IPS-18a (cell line): Measurements from ENCODE around the gene METTL25B.

Experiments used
- H3K27ac ChIP-seq: one replicate; pipeline ENCODE4 v1.5.1; 2013; ENCODE audit warnings: low read length
- H3K27me3 ChIP-seq: one replicate; pipeline ENCODE4 v1.6.1; 2013; ENCODE audit warnings: mild to moderate bottlenecking, low read length; ENCODE audit not compliant: control insufficient read depth, insufficient read depth
- H3K36me3 ChIP-seq: one replicate; pipeline ENCODE4 v1.6.1; 2013; ENCODE audit warnings: low read depth, low read length; ENCODE audit not compliant: control insufficient read depth
- H3K4me1 ChIP-seq: one replicate; pipeline ENCODE4 v1.6.1; 2013; ENCODE audit warnings: low read depth, low read length; ENCODE audit not compliant: control insufficient read depth
- H3K4me3 ChIP-seq: one replicate; pipeline ENCODE4 v1.5.1; 2013; ENCODE audit warnings: low read length
- H3K9ac ChIP-seq: one replicate; pipeline ENCODE4 v1.6.1; 2013; ENCODE audit warnings: mild to moderate bottlenecking, low read length, moderate library complexity
- H3K9me3 ChIP-seq: one replicate; pipeline ENCODE4 v1.6.1; 2013; ENCODE audit warnings: low read depth, low read length; ENCODE audit not compliant: control insufficient read depth

Gene METTL25B

DNA sequence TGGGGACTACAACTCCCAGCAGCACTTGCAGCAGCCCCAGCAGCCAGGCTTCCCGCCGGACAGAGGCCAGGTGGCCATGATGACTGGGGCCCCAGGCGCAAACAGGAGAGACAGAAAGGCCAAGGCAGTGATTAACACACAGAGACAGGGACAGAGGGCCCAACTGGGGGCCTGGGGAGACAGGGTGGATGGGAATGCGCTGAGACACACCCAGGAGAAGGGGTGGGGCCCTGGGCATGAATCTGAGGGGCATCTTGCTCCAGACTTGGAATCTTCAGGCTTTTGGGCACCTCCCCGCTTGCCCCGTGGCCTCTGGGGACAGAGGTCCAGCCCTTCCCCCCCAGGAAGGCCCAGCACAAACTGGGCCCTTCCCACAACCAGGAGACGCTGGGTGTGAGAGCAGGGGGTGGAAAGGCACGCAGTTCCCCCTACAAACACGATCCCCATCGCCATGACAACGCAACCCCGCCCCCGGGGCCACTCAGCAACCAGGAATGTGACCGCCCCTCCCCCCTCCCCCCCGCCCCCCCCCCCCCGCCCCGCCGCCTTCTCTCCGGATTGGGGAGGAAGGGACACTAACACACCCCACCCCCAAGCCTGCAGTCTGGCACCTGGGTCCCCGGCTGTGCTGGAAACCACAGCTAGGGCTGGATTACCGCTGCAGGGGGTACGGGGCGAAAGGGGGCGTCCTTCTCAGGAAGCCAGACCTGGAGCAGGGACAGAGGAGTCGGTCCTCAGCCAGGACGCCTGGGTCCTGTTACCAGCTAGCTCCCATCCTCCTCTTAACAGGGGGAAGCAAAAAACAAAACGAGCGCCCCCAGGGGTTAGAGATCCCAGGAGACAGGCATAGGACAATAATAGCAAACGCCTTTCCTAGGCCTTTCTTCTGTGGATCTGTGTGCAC lies 18.7 kb downstream of the METTL25B start:
- peak overlapping the region; percentile 100 for H3K4me3 ChIP-seq
- peaks cover 45% of the 10 kb centered on the region for H3K4me1 ChIP-seq
- no peaks in the 10 kb centered on the region for H3K27me3 ChIP-seq
- H3K9ac ChIP-seq: peak overlapping the region; percentile 100
- H3K36me3 ChIP-seq: peaks cover 21% of the 10 kb centered on the region
- peak overlapping the region; percentile 100 for H3K27ac ChIP-seq
- no peaks in the 10 kb centered on the region for H3K9me3 ChIP-seq

DNA sequence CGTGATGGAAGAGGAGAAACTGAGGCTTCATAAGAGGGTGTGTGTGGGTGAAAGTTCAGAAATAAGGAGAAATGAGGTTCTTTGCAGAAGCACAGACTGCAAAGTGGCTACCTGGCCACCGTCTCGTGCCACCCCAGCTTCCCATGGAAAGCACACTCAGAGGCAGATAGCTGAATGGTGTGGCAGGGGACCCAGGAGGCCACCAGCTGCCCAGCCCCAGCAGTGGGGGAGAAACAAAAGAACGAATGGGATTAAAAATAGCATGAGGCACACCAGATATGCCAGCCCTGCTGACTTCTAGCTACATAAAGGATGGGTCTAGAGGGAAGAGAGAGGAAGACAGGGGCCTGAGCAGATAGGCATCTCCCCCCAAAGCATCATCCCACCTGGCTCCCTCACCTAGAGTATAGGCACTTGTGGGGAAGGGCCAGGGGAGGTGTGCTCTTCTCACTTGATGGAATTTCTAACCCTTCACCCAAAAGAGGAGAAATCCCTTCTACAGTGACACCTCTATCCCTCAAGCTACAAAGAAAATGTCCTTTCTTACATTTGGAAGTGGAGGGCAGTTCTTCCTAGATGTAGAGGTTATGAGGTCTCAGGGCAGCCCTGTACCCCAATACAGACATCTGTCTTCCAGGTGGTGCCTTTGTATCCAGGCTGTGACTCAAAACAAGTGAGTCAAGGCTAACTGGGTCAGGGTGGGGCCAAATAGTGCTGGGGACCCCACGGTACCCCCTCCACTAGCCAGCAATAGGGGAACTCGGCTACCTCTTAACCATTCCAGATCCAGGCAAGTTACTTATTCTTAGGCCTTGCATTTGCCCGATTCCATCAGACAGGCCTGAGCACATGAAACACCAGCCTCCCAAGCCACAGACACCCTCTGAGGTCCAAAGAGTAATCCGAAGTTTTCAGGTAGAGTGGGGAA lies 19.7 kb downstream of the METTL25B start:
- H3K9ac ChIP-seq: peak overlapping the region; percentile 70
- no peaks in the 10 kb centered on the region for H3K27me3 ChIP-seq
- peaks cover 52% of the 10 kb centered on the region for H3K4me1 ChIP-seq
- peak overlapping the region; percentile 93 for H3K27ac ChIP-seq
- peaks cover 13% of the 10 kb centered on the region for H3K36me3 ChIP-seq
- H3K4me3 ChIP-seq: peak overlapping the region; percentile 100
- H3K9me3 ChIP-seq: no peaks in the 10 kb centered on the region

- H3K9me3 ChIP-seq: no peaks in the 10 kb centered on the region
- peak overlapping the region; percentile 100 for H3K4me3 ChIP-seq
- H3K9ac ChIP-seq: no peak overlapping the region
- H3K27me3 ChIP-seq: no peaks in the 10 kb centered on the region
- H3K4me1 ChIP-seq: peaks cover 54% of the 10 kb centered on the region
- peaks cover 5% of the 10 kb centered on the region for H3K36me3 ChIP-seq
- H3K27ac ChIP-seq: no peak overlapping the region
These were observed 20.6 kb downstream of the METTL25B start for GRCh38 chr1:156748670-156749418.

GRCh38 chr1:156749419-156750118 lies 21.3 kb downstream of the METTL25B start:
- Histone ChIP-seq H3K9me3 (no peaks in the 10 kb centered on the region), H3K27ac (no peak overlapping the region), H3K9ac (peak overlapping the region; percentile 99), H3K4me1 (peaks cover 54% of the 10 kb centered on the region), H3K36me3 (no peaks in the 10 kb centered on the region), H3K27me3 (no peaks in the 10 kb centered on the region), H3K4me3 (peak overlapping the region; percentile 100)

DNA sequence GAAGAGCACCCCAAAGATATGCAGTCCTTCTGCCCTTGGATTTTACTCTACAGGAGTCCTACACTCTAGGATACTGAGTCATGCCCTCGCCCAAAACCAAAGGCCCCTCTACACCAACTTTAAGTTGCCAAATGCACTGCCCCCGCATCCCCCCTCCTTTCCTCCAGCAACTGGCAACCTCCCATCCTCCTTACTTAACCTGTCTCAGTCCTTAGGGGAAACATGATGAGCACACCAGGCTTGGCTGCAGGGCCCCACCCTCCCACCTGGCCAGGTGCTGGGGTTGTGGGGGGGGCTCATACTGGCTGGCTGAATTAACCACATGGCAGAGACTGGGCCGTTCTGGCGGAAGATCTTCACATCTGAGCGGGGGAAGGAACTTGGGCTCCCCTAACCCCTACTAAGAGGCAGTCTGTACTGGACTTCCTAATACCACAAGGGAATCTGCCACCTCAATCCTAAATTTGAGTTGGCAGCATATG lies 22.0 kb downstream of the METTL25B start:
- Histone ChIP-seq H3K4me3 (peak overlapping the region; percentile 100), H3K27ac (peak overlapping the region; percentile 51), H3K36me3 (no peaks in the 10 kb centered on the region), H3K27me3 (no peaks in the 10 kb centered on the region), H3K4me1 (peaks cover 53% of the 10 kb centered on the region), H3K9me3 (no peaks in the 10 kb centered on the region), H3K9ac (peak overlapping the region; percentile 99)

DNA sequence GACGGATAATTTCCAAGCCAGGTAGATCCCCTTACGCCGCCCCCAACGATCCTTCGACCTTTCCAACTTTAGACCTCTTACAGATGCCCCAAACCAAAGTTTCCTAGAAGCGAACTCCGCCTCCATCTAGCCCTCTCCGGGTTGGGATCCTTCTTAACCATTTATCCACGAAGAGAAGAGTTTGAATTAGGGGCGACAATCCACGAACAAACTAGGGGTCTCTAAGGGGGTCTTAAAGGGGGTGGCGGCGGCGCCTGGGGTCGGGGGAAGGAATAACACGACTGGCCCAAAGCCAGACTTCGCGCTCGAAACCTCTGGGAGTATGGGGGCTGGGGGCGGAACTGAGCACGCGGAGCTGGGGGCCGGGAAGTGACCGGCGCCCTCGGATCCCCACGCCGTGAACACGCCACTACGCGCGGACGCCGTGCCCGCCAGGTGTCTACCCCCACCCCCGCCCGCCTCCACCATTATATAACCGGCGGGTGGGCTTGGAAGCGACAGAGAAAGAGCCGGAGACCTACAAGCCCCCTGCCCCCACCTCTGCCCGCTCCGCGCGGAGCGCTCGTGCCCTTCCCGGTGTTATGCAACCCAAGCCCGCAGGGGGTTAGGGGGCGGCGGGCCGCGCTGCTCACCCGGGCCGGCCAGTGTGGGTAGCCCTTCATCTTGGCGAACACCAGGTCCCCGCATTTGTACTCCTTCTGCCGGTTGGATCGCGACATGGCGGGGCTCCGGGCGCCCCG lies 22.6 kb downstream of the METTL25B start:
- H3K4me3 ChIP-seq: peak overlapping the region; percentile 100
- peak overlapping the region; percentile 99 for H3K9ac ChIP-seq
- no peaks in the 10 kb centered on the region for H3K36me3 ChIP-seq
- H3K27me3 ChIP-seq: no peaks in the 10 kb centered on the region
- peak overlapping the region; percentile 51 for H3K27ac ChIP-seq
- peaks cover 47% of the 10 kb centered on the region for H3K4me1 ChIP-seq
- no peaks in the 10 kb centered on the region for H3K9me3 ChIP-seq

DNA sequence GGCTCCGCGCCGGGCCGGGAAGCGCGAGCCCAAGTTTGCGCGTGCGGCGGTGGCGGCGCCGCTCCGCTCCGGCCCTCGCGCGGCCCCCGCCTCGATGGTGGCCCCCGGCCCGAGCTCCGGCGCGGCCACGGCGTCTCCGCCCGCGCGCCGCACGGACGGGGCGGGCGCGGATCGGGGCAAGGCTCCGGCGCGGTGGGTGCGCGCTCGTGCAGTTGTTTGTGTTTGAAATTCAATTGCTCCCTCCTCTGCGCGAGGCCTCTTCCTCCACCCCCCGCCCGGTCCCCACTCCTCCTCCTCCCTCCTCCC lies 23.1 kb downstream of the METTL25B start, which contains the start of gene HDGF:
Gene HDGF, minus strand, starts transcription at position 225 of the 306 bp plus-strand sequence. CDS start 246 bp downstream, outside the sequence.
- Histone ChIP-seq H3K9me3 (no peaks in the 10 kb centered on the region), H3K9ac (peak within 1 kb of the TSS; percentile 99), H3K4me3 (peak within 1 kb of the TSS; percentile 100), H3K4me1 (peaks cover 42% of the 10 kb centered on the region), H3K27me3 (no peaks in the 10 kb centered on the region), H3K27ac (peak within 1 kb of the TSS; percentile 96), H3K36me3 (no peaks in the 10 kb centered on the region)

- Histone ChIP-seq H3K4me3 (peak overlapping the region; percentile 100), H3K4me1 (peaks cover 41% of the 10 kb centered on the region), H3K27me3 (no peaks in the 10 kb centered on the region), H3K27ac (peak overlapping the region; percentile 96), H3K9me3 (no peaks in the 10 kb centered on the region), H3K36me3 (no peaks in the 10 kb centered on the region), H3K9ac (peak overlapping the region; percentile 99)
These were observed 23.6 kb downstream of the METTL25B start for GRCh38 chr1:156751757-156752481.

- H3K9me3 ChIP-seq: no peaks in the 10 kb centered on the region
- no peaks in the 10 kb centered on the region for H3K27me3 ChIP-seq
- no peak overlapping the region for H3K27ac ChIP-seq
- peaks cover 33% of the 10 kb centered on the region for H3K4me1 ChIP-seq
- H3K4me3 ChIP-seq: peak overlapping the region; percentile 100
- peak overlapping the region; percentile 99 for H3K9ac ChIP-seq
- no peaks in the 10 kb centered on the region for H3K36me3 ChIP-seq
These were observed 24.7 kb downstream of the METTL25B start for GRCh38 chr1:156752843-156753482.
